HG02588 (cell line): ENCODE data around the gene FLT3LG.
A peak's percentile ranks its signal among the peaks of the same experiment; 100 is the strongest.

Experiments
- ATAC-seq: cut with Tn5 transposase; IDR thresholded peaks from one replicate; pipeline ENCODE4 v1.9.1; 2021; ENCODE audit warnings: mild to moderate bottlenecking, moderate library complexity; ENCODE audit not compliant: unreplicated experiment

FLT3LG gene

DNA sequence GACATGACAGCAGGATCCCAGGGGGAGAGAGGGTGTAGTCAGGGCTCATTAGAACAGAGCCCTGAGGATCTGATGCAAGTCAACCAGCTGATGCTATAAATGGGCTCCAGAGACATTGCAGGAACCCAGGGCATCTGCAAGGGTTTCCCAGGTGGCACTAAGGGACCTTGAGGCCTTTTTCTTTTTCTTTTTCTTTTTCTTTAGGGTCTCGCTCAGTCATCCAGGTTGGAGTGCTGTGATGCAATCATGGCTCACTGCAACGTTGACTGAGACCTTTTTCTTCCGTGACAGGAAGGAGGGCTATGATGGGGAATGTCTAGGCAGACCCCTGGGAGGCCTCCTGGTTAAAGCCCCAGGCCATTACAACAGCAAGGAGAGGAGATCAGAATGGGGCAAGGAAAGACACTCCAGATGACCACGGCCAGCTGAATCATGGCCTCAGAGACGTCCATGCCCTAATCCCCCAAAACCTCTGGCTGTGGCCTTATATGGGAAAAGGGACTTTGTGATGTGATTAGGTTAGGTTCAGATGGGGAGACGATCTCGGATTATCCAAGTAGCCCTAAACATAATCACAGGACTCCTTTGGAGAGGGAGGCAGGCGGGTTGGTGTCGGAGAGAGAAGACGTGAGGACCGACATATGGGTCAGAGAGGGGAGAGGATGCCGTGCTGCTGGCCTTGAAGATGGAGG, 33.9 kb downstream of the FLT3LG start:
- ATAC-seq, result no peak

DNA sequence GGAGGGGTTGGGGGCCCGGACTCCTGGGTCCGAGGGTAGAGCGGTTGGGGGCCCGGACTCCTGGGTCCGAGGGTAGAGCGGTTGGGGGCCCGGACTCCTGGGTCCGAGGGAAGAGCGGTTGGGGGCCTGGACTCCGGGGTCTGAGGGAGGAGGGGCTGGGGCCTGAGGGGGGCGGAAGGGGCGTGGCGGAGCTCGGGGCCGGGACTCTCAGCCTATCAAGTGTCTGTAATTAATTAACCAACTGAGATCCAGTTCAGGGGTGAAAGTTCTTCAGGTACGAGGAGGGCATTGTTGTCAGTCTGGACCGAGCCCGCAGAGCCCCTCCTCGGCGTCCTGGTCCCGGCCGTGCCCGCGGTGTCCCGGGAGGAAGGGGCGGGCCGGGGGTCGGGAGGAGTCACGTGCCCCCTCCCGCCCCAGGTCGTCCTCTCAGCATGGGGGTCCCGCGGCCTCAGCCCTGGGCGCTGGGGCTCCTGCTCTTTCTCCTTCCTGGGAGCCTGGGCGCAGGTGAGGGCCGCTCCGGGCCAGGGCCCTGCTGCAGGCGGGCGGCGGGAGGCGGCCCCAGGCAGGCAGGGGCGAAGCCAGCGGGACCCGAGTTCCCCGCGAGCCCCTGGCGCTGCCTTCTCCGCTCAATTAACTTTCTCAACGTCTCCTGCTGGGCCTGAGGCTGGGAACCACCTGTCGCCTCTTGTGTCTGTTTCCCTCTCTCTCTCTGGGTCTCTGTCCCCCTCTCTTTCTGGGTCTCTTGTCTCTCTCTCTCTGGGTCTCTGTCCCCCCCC, 39.1 kb downstream of the FLT3LG start:
- no peak for ATAC-seq

DNA sequence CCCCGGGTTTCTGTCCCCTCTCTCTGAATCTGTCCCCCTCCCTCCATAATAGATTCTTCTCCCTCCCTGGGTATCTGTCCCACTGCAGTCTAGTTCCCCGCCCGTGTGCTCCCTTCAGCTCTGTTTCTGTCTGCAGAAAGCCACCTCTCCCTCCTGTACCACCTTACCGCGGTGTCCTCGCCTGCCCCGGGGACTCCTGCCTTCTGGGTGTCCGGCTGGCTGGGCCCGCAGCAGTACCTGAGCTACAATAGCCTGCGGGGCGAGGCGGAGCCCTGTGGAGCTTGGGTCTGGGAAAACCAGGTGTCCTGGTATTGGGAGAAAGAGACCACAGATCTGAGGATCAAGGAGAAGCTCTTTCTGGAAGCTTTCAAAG, 39.7 kb downstream of the FLT3LG start:
- no peak for ATAC-seq

DNA sequence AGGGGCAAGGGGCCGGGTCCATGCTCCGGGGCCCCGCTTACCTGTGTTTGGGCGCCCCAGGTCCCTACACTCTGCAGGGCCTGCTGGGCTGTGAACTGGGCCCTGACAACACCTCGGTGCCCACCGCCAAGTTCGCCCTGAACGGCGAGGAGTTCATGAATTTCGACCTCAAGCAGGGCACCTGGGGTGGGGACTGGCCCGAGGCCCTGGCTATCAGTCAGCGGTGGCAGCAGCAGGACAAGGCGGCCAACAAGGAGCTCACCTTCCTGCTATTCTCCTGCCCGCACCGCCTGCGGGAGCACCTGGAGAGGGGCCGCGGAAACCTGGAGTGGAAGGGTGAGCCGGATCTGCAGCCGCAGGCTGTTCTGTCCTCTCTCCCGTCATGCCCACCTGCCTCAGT, 40.1 kb downstream of the FLT3LG start:
- no peak for ATAC-seq

DNA sequence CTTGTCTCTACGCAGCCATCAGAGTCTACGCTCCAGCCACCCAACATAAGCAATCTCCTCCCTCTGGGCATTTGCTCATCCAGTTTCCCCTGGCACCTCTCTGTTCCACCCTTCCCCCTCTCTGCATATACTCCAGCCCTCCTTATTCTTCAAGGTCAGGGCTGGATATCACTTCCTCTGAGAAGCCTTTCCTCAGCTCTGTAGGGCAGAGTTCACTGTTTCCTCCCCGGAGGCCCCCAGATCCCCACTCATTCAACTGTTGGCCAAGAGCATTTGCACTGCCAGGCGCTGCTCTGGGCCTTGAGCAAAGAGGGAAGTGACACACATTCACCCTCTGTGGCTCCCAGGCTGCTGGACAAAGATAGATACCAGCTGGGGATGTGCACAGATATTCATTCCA, 41.8 kb downstream of the FLT3LG start:
- no peak for ATAC-seq

DNA sequence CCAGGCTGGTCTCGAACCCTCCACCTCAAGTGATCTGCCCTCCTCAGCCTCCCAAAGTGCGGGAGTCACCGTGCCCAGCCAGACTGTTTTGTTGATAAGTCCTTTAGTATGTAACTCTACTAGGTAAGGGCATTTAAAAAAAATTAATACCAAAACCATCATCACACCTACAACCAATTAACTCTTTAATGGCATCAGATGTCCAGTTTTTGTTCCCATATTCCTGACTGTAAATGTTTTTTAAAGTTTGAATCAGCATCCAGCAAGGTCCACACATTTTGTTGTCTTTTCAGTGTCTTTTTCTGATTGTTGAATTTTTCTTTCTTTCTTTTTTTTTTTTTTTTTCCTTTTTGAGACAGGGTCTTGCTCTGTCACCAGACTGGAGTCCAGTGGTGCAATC, 44.0 kb downstream of the FLT3LG start:
- ATAC-seq, result no peak

DNA sequence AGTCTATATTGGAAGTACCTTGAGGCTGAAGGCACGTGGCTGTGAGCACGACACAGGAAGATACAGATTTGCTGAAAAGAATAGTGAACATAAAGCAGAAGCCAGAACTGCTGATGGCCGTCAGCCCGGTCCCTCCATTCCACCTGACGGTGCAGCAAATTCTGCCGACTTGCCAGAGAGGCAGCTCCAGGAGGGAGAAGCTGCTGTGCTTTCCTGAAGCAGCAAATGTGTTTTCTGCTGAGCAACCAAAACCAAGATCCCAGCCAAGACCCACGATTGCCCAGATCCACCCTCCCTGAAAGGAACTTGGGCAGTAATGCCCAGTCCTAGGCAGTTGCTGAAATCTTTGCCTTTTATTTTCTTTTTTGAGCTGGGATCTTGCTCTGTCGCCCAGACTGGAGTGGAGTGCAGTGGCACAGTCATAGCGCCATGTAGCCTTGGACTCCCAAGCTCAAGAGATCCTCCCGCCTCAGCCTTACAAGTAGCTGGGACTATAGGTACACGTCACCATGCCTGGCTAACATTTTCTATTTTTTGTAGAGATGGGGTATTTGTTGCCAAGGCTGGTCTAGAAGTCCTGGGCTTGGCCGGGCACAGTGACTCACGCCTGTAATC, 46.8 kb downstream of the FLT3LG start:
- no peak for ATAC-seq

DNA sequence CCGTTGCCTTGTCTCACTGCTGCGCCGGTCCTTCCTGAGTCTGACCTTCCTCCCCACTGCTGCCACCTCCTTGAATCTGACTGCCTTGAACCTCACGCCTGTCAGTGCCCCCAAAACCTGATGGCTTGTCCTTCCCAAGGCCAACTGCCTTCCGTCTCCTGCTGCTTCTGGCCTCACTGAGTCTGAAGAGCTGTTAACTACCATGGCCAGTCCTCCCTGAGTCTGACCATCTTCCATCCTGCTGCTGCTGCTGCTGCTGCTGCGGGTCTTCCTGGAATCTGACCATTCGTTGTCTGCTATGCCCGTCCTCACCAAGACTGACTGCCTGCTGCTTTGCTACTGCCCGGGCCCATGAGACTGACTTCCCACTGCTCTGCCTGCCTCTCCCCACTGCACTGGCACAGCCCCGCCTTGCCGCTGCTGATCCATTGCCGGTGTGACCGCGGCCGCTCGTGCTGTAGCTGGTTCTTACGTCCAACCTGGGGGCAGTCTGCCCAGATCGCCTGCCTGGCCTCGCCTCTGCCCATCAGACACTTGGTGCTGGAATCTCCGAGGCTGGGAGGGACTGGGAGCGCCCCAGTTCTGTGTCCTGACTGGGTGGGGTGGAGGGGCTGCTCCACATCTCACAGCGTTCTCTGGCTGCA, 50.9 kb downstream of the FLT3LG start:
- no peak for ATAC-seq

DNA sequence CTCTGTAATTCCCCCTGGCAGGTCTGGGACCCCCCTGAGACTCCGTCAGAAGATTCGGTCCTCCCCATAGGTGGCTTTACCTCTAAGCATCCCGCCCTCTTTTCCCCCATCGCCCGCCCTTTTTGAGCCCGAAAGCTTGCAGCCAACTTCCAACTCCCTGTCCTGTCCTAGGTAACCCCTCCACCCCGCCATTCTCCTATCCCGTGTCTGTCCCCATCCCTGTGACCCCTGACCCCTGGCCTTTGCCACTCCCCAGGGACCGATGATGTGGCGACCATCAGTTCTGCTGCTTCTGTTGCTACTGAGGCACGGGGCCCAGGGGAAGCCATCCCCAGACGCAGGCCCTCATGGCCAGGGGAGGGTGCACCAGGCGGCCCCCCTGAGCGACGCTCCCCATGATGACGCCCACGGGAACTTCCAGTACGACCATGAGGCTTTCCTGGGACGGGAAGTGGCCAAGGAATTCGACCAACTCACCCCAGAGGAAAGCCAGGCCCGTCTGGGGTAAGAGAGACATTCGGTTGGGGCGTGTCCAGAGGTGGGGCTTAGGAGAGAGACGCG, 54.3 kb downstream of the FLT3LG start:
- ATAC-seq, result no peak

DNA sequence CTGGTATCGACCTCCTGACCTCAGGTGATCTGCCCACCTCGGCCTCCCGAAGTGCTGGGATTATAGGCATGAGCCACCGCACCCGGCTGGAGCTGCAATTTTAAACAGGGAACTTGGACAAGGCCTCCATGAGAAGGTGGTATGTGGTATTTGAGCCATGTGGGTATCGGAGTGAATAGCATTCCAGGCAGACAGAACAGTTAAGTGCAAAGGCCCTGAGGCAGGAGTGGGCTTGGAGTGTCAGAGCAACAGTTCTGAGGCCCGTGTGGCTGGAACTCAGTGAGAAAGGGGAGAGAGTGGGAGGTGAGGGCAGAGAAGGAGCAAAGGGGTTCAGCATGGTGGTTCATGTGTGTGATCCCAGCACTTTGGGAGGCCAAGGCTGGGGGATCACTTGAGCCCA, 56.7 kb downstream of the FLT3LG start:
- ATAC-seq, result no peak

DNA sequence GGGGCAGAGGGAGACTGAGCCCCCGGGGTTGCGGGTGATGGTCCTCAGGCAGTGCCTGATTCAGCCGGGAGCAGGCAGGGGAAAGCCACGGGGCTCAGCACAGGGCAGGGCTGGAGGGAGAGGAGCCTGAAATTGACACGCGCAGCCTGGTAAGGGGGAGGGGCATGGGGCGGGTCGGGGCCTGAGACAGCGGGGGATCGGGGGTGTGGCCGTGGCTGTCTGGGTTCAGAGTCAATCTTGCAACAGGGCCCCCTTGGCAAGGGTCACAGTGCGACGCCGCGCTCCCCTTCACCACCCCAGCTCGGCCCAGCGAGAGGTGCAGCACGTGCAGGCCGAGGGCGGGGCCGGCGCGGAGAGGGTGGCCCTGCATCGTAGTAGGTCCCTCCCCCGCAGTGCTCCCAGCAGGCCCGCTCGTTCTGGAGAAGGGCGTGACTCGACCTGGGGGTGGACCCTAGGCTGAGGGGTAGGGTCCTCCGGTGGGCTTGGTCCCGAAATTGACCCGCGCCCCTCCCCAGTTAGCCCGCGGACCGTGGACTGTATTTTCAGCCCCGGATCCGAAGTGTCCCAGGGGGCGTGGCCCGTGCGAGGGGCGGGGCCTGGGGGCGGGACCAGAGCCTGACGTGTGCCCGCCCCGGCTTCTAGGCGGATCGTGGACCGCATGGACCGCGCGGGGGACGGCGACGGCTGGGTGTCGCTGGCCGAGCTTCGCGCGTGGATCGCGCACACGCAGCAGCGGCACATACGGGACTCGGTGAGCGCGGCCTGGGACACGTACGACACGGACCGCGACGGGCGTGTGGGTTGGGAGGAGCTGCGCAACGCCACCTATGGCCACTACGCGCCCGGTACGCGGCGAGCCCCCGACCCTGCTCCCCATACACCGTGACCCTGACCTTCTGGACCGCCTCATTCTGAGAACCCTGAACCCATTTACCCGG, 59.8 kb downstream of the FLT3LG start:
- peak; percentile 71 for ATAC-seq

DNA sequence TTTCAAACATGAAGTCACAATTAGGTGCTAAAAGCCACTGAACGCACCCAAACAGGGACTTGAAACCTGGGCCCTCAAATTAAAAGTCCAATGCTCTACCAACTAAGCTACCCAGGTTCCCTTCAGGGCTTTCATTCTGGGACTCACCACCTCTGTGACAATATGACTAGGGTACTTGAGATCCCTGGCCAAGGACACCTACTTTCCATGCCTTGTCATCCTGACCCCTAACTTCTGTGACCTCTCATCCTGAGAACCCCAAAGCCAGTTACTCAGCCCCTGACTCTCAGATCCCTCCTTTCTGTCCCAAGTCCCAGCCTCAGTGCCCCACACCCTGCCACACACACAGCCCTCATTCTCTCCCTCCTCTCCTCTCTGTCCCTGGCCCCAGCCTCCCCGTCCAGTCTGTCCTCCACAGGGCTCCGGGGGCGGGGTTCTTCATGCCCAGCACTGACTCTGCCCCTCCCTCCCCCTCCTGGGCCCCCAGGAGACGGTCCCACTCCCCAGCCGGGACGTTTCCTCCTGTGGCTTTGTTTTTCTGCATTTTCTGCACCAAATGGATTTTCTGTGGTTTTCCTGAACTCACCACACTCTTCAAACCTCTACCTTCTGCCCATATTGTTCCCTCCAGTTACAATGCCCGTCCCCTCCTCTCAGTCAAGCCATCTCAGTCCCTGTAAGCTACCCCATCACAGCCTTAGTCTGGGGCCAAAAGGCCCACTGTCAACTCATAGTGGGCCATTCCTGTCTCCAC, 60.8 kb downstream of the FLT3LG start:
- ATAC-seq, result no peak
